ELF-1 (cell line): ENCODE measurements around the gene SLC39A11.

Source experiments
- DNase-seq: peaks from one replicate; pipeline ENCODE4 v3.0.0-alpha.2; 2016; ENCODE audit warnings: low read depth, low spot score

SLC39A11 gene

GRCh38 chr17:72599891-72600290, 492.6 kb downstream of the SLC39A11 start:
- DNase-seq, result no peak

DNA sequence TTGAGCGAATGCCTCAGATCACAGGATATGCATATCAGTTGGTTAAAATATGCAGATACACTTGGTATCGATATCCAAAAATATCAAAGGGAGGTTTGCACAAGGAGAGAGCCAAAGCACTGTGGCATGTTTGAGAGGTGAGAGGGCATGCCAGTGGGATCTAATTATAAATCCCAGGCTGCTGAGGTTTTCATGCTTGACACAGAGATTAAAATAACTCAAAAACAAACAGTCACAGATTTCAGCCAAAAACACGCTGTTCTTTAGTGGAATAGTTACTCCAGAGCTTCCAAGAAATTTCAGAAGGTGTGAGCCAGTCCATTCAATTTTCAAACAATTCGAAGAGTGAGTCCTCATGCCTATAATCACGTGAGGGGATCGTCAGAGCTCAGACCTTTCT, 493.8 kb downstream of the SLC39A11 start:
- no peak for DNase-seq

- DNase-seq, result no peak
Measured at GRCh38 chr17:72597354-72598087, 495.0 kb downstream of the SLC39A11 start.
